Ovary (tissue), 3 donors: ENCODE data around the gene CENPX.

ENCODE experiments used
- CTCF ChIP-seq, 3 donors: fragments of 450-650 bp in 2 of 3; fragments of 200-600 bp in 1 of 3; IDR thresholded peaks; one replicate each; pipeline versions ENCODE4 v1.5.1 to v1.8.0; 2016 to 2022; ENCODE audit warnings: antibody characterized with exemption in 3 of 3, mild to moderate bottlenecking in 1 of 3
- POLR2A ChIP-seq: fragments of 450-650 bp; IDR thresholded peaks from one replicate; pipeline ENCODE4 v1.6.1; 2017; ENCODE audit warnings: antibody characterized with exemption, mild to moderate bottlenecking, moderate library complexity
- donor health status: DM: no; HTN: no; CAD: no.

- no peak for TF ChIP-seq CTCF (IDR thresholded peaks at IDR 0.05)
- no peak for TF ChIP-seq POLR2A
These were observed 43.1 kb upstream of the CENPX start, which contains the start of gene DUS1L for GRCh38 chr17:82065638-82066303.
